Immature natural killer cell (primary cell): ENCODE data around the gene ABHD2. TPM values are rescaled to one million over a fixed set of nuclear protein-coding genes. Genes with fewer than 3 reads are reported as not detected.

Experiments used
- DNase-seq, 3 donors: peaks; one replicate each; pipeline ENCODE4 v3.0.0; 2022; ENCODE audit warnings: mixed read lengths in 1 of 3
- H3K27ac Mint-ChIP-seq, 6 donors: one replicate each; pipeline ENCODE4 v1.8.0; 2020; ENCODE audit warnings: mixed read lengths in 6 of 6, mild to moderate bottlenecking in 5 of 6, inconsistent platforms in 4 of 6, moderate library complexity in 3 of 6
- H3K27me3 Mint-ChIP-seq, 3 donors: one replicate each; pipeline ENCODE4 v1.8.0; 2020 to 2021; ENCODE audit warnings: low read depth in 3 of 3, mild to moderate bottlenecking in 3 of 3, mixed read lengths in 3 of 3, moderate library complexity in 3 of 3, inconsistent platforms in 1 of 3
- H3K36me3 Mint-ChIP-seq, 3 donors: one replicate each; pipeline ENCODE4 v1.8.0; 2020; ENCODE audit warnings: mixed read lengths in 3 of 3, inconsistent platforms in 2 of 3, mild to moderate bottlenecking in 2 of 3
- H3K4me1 Mint-ChIP-seq, 2 donors: one replicate each; pipeline ENCODE4 v1.8.0; 2020; ENCODE audit warnings: inconsistent platforms in 2 of 2, mild to moderate bottlenecking in 2 of 2, mixed read lengths in 2 of 2, moderate library complexity in 1 of 2
- H3K4me3 Mint-ChIP-seq, 5 donors: one replicate each; pipeline ENCODE4 v1.8.0; 2020; ENCODE audit warnings: mild to moderate bottlenecking in 5 of 5, mixed read lengths in 5 of 5, inconsistent platforms in 3 of 5, moderate library complexity in 3 of 5
- H3K9me3 Mint-ChIP-seq, 6 donors: one replicate each; pipeline ENCODE4 v1.8.0; 2020; ENCODE audit warnings: mild to moderate bottlenecking in 6 of 6, mixed read lengths in 6 of 6, inconsistent platforms in 4 of 6, moderate library complexity in 3 of 6
- polyA plus RNA-seq, 3 donors: library from polyadenylated mRNA; unstranded; fragments of 300-500 nt; fragmentation: Illumina TruSeq; gene quantifications; one replicate each; pipeline ENCODE4 v1.2.3, GENCODE V29; 2021

Gene ABHD2
- polyA plus RNA-seq, 3 donors from 2014 or later, result 26.9 to 70.6 (median 33.1) TPM

GRCh38 chr15:89146366-89146765 lies 58.1 kb downstream of the ABHD2 start:
- Mint-ChIP-seq H3K27me3 (peaks cover 0 to 6% (median 2%) of the 10 kb centered on the region in 3 donors), H3K9me3 (no peaks in the 10 kb centered on the region), H3K4me3 (no peak overlapping the region), H3K36me3 (peaks cover 4 to 15% (median 10%) of the 10 kb centered on the region in 3 donors), H3K4me1 (peaks cover 44 to 81% of the 10 kb centered on the region in 2 donors), H3K27ac (peak overlapping the region in 4 of 6 donors; percentile 34 to 92 (median 82))
- DNase-seq, result no peak

DNA sequence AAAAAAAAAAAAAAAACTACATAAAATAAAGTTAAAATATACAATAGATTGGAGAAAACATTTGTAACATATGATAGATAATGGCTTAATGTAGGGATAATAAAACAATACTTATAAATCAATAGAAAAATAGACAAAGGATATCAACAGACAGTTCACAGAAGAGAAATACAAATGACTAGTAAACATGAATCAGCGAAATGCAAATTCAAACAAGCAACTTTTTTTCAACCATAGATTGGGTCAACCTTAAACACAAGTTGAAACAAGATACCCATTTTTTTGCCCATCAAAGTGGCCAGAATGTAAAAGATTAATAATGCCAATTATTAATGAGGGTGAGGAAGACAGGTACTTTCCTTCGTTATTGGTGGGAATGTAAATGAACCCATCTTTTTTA lies 59.9 kb downstream of the ABHD2 start:
- Mint-ChIP-seq H3K9me3 (no peaks in the 10 kb centered on the region), H3K27me3 (peaks cover 0 to 5% (median 2%) of the 10 kb centered on the region in 3 donors), H3K4me3 (no peak overlapping the region), H3K36me3 (peaks cover 7 to 24% (median 17%) of the 10 kb centered on the region in 3 donors), H3K27ac (peak overlapping the region in 2 of 6 donors; percentile 34 to 53), H3K4me1 (peaks cover 30 to 72% of the 10 kb centered on the region in 2 donors)
- DNase-seq, result no peak

GRCh38 chr15:89149501-89150101 lies 61.3 kb downstream of the ABHD2 start:
- Mint-ChIP-seq H3K27me3 (peaks cover 0 to 2% (median 0%) of the 10 kb centered on the region in 3 donors), H3K36me3 (peaks cover 11 to 33% (median 17%) of the 10 kb centered on the region in 3 donors), H3K9me3 (no peaks in the 10 kb centered on the region), H3K4me1 (peaks cover 15 to 63% of the 10 kb centered on the region in 2 donors), H3K4me3 (no peak overlapping the region), H3K27ac (peak overlapping the region; percentile 67 to 84 (median 76))
- DNase-seq, result no peak

DNA sequence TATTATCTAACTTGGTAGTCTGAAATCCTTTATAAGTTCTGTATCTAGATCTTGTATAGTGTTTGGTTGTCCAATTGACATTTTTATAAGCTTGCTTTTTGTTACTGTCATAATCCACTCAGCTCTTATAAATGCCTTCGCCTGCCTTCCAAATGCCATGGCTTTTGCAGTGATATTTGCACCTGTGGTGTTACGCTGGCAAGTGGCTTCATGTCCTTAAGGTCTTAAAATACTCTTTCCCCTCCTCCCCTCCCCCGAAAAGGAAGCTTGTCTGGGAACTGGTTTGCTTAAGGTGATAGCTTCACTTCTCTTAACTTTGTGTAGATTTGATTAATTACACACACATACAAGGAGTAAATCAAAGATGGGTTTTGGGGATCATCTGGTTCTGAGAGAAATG lies 62.0 kb downstream of the ABHD2 start:
- Mint-ChIP-seq H3K4me1 (peaks cover 11 to 56% of the 10 kb centered on the region in 2 donors), H3K27ac (peak overlapping the region in 5 of 6 donors; percentile 40 to 69 (median 50)), H3K27me3 (peaks cover 0 to 2% (median 0%) of the 10 kb centered on the region in 3 donors), H3K36me3 (peaks cover 15 to 37% (median 19%) of the 10 kb centered on the region in 3 donors), H3K9me3 (no peaks in the 10 kb centered on the region), H3K4me3 (no peak overlapping the region)
- no peak for DNase-seq

DNA sequence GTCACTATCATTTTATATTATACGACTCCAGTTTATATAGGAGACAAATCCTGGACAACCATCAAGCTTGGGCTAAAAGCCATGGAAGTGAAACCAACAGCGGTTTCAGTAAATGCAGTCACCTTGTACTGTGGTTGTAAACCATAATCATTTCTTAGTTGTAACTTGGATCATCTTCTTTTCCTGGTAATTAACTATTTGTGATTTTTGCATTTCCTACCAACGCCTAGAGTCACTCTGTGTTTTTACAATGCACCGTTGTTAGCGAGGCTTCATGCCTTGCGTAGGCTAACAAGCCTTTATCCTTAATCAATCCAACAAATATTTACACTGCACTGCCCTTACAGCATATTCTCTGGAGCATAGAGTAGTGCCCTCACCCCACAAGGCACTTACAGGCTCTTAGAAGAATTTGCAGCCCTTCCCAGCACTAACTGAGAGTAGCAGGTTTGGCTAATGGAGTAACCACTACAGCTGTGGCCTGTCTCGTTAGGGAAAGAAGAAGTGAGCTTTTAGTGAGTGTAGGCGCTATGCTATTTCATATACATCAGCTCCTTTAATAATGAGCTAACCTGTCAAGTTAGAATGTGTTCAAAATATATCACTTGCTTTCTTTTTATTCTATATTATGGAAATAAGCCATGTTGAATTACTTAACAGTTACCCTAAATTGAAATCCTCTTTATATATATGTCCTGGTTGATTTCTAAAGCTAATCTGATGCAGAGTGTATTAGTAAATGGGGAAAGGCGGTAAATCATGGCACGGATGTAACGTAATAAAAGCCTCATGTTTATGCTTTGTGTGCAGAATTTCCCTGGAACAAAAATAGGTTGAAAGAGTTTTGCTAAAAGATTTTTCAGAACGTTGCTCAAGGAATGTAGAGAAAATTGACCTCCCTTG lies 62.8 kb downstream of the ABHD2 start:
- DNase-seq, result no peak
- Mint-ChIP-seq H3K27ac (peak overlapping the region; percentile 6 to 76 (median 44)), H3K4me1 (peaks cover 4 to 49% of the 10 kb centered on the region in 2 donors), H3K36me3 (peaks cover 19 to 38% (median 19%) of the 10 kb centered on the region in 3 donors), H3K4me3 (no peak overlapping the region), H3K9me3 (no peaks in the 10 kb centered on the region), H3K27me3 (peaks cover 0 to 2% (median 0%) of the 10 kb centered on the region in 3 donors)

DNA sequence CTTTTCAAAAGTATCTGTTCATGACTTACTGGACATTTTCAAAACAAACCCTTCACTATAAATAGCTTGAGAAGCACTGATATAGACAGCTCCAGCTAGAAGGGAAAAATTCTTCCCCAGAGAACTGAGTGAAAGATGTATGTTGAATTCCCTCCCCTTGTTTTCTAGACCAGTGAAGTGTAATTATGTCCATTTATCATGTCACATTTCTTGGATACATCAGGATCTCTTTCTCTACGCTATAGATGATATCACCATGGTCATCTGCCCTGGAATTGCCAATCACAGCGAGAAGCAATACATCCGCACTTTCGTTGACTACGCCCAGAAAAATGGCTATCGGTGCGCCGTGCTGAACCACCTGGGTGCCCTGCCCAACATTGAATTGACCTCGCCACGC lies 66.9 kb downstream of the ABHD2 start:
- H3K27ac Mint-ChIP-seq, result peak overlapping the region in 3 of 6 donors; percentile 7 to 40 (median 30)
- H3K36me3 Mint-ChIP-seq, result peaks cover 26 to 61% (median 31%) of the 10 kb centered on the region in 3 donors
- no peaks in the 10 kb centered on the region for H3K9me3 Mint-ChIP-seq
- DNase-seq, result no peak
- H3K4me1 Mint-ChIP-seq, result peaks cover 8 to 56% of the 10 kb centered on the region in 2 donors
- H3K4me3 Mint-ChIP-seq, result no peak overlapping the region
- peaks cover 0 to 3% (median 0%) of the 10 kb centered on the region in 3 donors for H3K27me3 Mint-ChIP-seq

- peak overlapping the region in 2 of 6 donors; percentile 30 to 45 for H3K27ac Mint-ChIP-seq
- peaks cover 13 to 56% of the 10 kb centered on the region in 2 donors for H3K4me1 Mint-ChIP-seq
- H3K36me3 Mint-ChIP-seq, result peaks cover 26 to 61% (median 35%) of the 10 kb centered on the region in 3 donors
- H3K9me3 Mint-ChIP-seq, result no peaks in the 10 kb centered on the region
- H3K27me3 Mint-ChIP-seq, result peaks cover 0 to 3% (median 0%) of the 10 kb centered on the region in 3 donors
- DNase-seq, result no peak
- H3K4me3 Mint-ChIP-seq, result no peak overlapping the region
Measured at GRCh38 chr15:89155656-89156055, 67.4 kb downstream of the ABHD2 start.

DNA sequence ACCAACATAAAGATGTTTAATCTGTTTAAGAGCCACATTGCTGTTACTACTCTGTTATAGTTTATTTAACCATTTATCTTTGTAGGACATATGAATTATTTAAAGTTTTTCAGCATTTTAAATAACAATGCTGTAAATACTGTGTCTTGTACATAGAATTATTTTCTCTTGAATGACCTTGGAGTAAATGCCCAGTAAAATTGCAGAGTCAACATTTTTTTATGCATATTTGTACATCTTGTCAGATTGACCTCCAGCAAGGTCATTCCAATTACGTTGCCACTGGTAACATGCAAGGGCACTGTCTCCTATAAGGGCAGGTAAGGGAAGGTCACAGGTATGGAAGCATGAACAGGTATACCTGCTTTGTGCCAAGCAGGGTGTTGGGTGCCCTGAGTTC lies 68.8 kb downstream of the ABHD2 start:
- DNase-seq, result no peak
- no peaks in the 10 kb centered on the region for H3K9me3 Mint-ChIP-seq
- H3K4me1 Mint-ChIP-seq, result peaks cover 23 to 58% of the 10 kb centered on the region in 2 donors
- peaks cover 0 to 3% (median 0%) of the 10 kb centered on the region in 3 donors for H3K27me3 Mint-ChIP-seq
- peak overlapping the region in 2 of 6 donors; percentile 2 to 28 for H3K27ac Mint-ChIP-seq
- H3K4me3 Mint-ChIP-seq, result no peak overlapping the region
- H3K36me3 Mint-ChIP-seq, result peaks cover 31 to 59% (median 35%) of the 10 kb centered on the region in 3 donors

DNA sequence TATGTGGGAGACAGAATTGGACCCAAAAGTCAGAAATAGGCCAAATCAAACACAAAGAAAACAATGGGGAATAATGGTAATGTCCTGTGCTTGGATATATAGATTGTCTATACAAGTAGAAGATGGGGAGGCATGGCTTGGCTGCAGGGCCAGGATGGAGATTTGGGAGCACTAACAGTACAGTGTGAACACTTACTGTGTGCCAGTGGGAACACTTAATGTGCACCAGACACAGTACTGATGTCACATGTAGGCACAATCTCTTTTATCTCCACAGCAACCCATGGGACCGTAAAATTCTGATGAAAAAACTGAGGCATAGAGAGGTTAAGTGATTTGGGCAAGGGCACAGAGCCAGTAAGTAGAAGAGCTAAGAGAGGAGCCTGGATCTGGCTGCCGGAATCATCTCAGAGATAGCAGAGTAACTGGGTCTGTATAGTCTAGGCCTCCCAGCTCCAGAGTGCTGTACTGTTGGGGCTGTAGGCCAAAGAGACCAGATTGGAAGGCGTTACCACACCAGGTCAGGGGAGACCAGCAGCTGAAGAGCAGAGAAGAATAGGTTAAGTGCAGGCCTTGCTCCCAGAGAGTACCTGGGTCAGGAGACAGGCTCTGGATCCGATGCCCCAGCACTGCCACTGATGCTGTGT lies 69.8 kb downstream of the ABHD2 start:
- peaks cover 33 to 58% (median 34%) of the 10 kb centered on the region in 3 donors for H3K36me3 Mint-ChIP-seq

GRCh38 chr15:89161666-89162065 lies 73.4 kb downstream of the ABHD2 start:
- no peaks in the 10 kb centered on the region for H3K9me3 Mint-ChIP-seq
- H3K27ac Mint-ChIP-seq, result peak overlapping the region; percentile 76 to 93 (median 82)
- peak overlapping the region in 1 of 5 donors; percentile 2 for H3K4me3 Mint-ChIP-seq
- DNase-seq, result no peak
- H3K27me3 Mint-ChIP-seq, result peaks cover 0 to 3% (median 0%) of the 10 kb centered on the region in 3 donors
- H3K4me1 Mint-ChIP-seq, result peaks cover 36 to 83% of the 10 kb centered on the region in 2 donors
- H3K36me3 Mint-ChIP-seq, result peaks cover 17 to 42% (median 19%) of the 10 kb centered on the region in 3 donors

More for the DNA sequence above, 69.8 kb downstream of the ABHD2 start:
- DNase-seq, result no peak
- Mint-ChIP-seq H3K27me3 (peaks cover 0 to 3% (median 0%) of the 10 kb centered on the region in 3 donors), H3K9me3 (no peaks in the 10 kb centered on the region), H3K27ac (peak overlapping the region; percentile 8 to 87 (median 36)), H3K4me1 (peaks cover 32 to 65% of the 10 kb centered on the region in 2 donors), H3K4me3 (no peak overlapping the region)

DNA sequence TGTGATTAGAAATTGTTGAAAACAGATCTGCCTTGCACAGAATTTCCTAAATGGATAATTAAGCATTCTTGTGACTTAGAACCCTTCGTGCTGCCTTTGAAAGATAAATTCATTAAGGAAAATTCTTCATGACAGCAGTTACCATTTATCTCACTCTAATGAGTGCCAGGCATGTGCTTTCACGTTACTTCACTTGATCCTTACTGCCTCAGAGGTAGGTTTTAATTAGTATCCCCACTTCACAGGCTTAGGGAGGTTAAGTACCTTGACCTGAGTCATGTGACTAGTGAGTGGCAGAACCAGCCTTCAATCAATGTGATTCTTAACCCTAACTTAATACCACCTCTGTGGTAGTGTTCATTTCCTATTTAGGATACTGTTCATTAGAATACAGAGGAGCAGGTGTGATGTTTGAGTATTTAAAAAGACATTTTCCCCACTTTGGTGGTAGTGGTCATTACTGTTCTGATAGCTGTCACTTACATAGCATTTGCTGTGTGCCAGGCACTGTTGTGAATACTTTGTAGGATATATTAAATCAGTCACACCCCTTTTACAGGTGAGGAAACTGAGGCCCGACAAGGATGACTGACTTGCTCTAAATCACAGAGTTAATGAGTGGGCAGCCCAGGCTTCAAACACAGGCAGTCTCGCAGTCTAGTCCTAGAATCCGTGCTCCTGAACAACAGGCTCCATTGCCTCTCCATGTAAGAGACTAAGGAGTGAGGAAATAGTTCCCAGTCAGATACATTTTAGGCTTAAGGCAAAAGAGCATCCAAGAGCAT lies 75.2 kb downstream of the ABHD2 start:
- H3K4me1 Mint-ChIP-seq, result peaks cover 43 to 89% of the 10 kb centered on the region in 2 donors
- no peaks in the 10 kb centered on the region for H3K9me3 Mint-ChIP-seq

GRCh38 chr15:89164712-89165211 lies 76.5 kb downstream of the ABHD2 start:
- DNase-seq, result no peak
- Mint-ChIP-seq H3K4me3 (no peak overlapping the region), H3K4me1 (peaks cover 45 to 90% of the 10 kb centered on the region in 2 donors), H3K27ac (peak overlapping the region in 2 of 6 donors; percentile 23 to 75), H3K36me3 (peaks cover 11 to 18% (median 15%) of the 10 kb centered on the region in 3 donors), H3K27me3 (no peaks in the 10 kb centered on the region), H3K9me3 (no peaks in the 10 kb centered on the region)

More for the DNA sequence above, 75.2 kb downstream of the ABHD2 start:
- Mint-ChIP-seq H3K27ac (peak overlapping the region; percentile 19 to 93 (median 70)), H3K27me3 (no peaks in the 10 kb centered on the region), H3K36me3 (peaks cover 8 to 26% (median 18%) of the 10 kb centered on the region in 3 donors), H3K4me3 (no peak overlapping the region)
- DNase-seq, result no peak
